ENCODE results near the gene KCNK3.

GRCh38 chr2:26678035-26678434 lies 14.5 kb upstream of the KCNK3 start:
- TF ChIP-seq POLR2A (IDR thresholded peaks at IDR 0.05; ENCODE audit: low read length) (no peak), GATA1 (IDR thresholded peaks at IDR 0.05; ENCODE audit: low read depth, low read length) (no peak)

Data from erythroblast (primary cell).